ENCODE data around the gene METTL21C.

METTL21C gene

GRCh38 chr13:102659168-102659713, 35.6 kb downstream of the METTL21C start:
- DNase-seq: no peak

DNA sequence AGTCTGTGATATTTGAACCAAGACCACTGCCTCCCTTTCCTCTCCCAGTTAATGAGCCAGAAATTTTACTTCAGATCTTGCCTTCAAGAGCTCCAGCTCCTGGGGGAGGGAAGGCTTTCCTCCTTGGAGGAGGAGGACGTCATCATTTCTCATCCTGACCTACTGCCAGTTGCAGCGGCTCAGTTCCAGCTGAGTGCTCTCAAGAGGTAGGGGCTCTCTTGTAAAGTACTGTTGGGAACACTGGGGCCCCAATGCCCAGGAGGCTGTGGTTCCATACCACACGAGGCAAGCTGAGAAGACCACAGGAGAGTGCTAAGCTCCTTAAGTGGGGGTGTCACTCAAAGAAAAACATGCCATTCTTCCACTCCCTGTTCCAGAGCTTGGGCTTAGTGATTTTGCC, 36.2 kb downstream of the METTL21C start:
- DNase-seq: no peak

GRCh38 chr13:102657630-102658029, 37.2 kb downstream of the METTL21C start:
- no peak for DNase-seq

DNA sequence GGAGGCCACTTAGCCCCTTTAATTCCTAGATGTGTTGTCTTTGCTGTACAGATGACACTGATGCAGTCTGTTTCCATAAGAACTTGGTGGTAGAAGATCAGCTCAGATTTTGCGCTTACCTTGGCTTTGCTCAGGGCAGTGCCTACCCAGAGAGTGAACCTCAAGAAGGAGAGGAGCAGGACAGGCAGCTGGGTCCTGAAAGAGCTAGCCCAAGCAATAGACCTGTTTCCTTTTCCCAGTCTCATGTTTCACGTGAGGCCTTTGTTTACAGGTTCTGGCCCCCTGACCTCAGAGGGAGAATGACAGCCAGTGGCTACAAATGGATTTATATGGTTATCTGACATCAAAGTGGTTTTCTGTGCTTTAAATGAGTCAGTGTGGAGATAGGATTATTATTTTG, 40.1 kb downstream of the METTL21C start:
- no peak for DNase-seq

- DNase-seq: no peak
These were observed 43.0 kb downstream of the METTL21C start for GRCh38 chr13:102651892-102652291.

GRCh38 chr13:102651392-102651791, 43.5 kb downstream of the METTL21C start:
- DNase-seq: no peak

- DNase-seq: no peak
These were observed 44.4 kb downstream of the METTL21C start for GRCh38 chr13:102650444-102650843.

DNA sequence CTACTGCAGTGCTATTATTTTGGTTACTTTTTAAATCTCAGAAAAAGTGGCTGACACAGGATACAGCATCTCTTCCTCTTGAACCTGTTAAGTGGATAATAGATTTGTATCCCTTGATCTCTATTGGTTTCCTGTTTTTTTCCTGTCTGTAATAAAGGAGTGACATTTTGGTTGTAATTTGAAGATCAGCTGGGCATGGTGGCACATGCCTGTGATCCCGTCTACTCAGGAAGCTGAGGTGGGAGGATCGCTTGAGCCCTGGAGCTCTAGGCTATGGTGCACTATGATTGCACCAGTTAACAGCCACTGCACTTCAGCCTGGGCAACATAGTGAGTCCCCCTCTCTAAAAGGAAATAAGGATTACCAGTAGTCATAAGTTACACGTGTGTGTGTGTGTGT, 46.8 kb downstream of the METTL21C start:
- no peak for DNase-seq

GRCh38 chr13:102645701-102646100, 49.1 kb downstream of the METTL21C start:
- DNase-seq: peak in 1 of 14 donors; percentile 47

GRCh38 chr13:102643656-102644055, 51.2 kb downstream of the METTL21C start:
- no peak for DNase-seq

DNA sequence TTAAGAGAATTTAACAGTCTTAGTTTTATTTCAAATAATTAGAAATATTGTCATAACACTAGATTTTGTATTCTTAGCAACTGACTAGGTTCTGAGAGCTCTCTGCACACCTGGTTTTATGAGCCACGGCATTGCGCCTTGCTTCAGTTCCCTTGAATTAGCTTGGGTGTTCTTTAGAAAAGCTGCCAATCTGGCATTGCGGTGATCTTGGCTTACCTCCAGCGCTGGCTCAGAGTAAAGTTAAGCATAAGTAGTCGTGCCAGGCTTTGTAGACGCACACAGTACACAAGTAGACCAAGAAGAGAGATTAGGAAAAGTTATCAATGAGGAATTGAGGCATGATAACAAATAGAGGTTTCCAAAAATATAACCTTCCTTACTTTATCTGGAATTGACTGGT, 52.4 kb downstream of the METTL21C start:
- peak in 4 of 14 donors; percentile 0 to 57 (median 6) for DNase-seq

GRCh38 chr13:102642029-102642428, 52.8 kb downstream of the METTL21C start:
- no peak for DNase-seq

DNA sequence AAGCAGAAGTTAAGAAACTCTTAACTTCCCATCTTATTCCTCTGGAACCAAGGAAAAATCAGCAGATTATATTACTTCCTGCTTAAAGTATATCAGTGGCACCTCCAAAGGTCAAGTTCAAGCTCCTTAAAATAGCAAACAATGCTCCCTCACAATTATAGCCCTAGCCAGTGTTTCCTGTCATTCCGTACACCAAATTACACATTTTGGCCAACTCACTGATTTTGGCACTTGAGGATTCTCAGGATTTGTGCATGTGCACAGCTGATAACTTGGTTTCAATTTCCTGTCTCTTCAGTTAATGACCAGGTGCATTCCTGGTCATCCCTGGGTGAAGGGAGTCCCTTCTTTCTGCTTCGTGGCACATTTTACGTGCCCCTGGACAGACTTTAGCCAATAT, 56.1 kb downstream of the METTL21C start:
- DNase-seq: no peak
